NCI-H146 treated with DMSO at 0.1 percent for 48 hours (cell line): ENCODE results near the gene TSC22D4.
A peak's percentile ranks its signal among the peaks of the same experiment; 100 is the strongest.
"Not testable (repeated sequence)": the region's sequence is repeated elsewhere in the genome, so short reads cannot be mapped to it uniquely, and the experiment has no call there.

ENCODE experiments used
- DNase-seq: peaks from one replicate; lab custom pipeline; 2025; ENCODE audit not compliant: unreplicated experiment; lab: John Stamatoyannopoulos, UW

The TSC22D4 gene

DNA sequence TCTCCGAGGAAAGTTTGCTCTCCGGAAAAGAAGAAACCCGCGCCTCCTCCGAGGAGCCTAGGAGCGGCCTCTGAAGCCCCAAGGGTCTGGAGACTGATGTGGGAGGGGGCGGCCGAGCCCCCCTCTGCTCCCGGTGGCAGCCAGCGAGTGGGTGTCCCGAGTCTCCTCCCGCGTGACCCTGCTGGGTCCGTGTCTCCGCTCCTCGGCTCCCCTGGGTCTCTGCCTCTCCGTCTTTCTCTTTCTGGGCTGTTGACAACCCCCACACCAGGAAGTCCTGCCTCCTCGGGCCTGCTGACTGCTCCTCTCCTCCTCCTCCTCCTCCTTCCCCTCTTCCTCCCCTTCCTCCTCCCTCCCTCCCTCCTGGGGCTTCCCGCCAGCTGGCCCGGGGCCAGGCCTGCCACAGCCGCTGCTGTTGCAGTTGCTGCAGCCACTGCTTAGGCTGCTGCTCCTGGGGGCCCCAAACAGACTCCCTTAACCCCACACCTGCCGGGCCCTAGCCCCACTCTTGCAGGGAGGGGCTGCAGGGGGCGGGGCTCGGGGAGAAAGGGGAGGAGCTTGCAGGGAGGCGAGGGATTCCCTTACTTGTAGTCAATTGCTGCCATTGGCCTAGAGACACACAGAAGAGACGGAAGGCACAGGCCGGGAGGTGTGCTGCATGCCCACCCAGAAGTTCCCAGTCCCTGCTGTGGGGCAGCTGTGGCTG lies at the start of gene TSC22D4:
TSC22D4 (minus strand) TSS at position 257 of the 703 bp plus-strand sequence. CDS start 1,176 bp downstream, outside the sequence.
- peak; percentile 76 for DNase-seq

DNA sequence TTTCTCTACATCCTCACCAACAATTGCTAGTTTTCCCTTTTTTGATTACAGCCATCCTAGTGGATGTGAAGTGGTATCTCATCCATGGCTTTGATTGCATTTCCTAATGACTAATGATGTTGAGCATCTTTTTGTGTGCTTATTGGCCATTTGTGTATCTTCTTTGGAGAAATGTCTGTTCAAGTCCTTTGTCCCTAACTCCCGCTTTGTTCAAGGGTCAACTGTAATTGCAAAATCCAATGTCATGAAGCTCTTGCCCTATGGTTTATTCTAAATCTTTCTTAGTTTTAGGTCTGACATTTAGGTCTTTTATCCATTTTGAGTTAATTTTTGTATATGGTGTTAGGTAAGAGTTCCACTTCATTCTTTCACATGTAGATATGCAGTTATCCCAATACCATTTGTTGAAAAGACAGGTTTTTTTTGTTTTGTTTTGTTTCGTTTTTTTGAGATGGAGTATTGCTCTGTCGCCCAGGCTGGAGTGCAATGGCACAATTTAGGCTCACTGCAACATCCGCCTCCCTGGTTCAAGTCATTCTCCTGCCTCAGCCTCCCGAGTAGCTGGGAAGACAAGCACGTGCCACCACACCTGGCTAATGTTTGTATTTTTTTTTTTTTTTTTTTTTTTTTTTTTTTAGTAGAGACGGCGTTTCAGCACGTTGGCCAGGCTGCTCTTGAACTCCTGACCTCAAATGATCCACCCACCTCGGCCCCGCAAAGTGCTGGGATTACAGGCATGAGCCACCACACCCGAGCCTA lies 49.3 kb upstream of the TSC22D4 start:
- not testable (repeated sequence) for DNase-seq

DNA sequence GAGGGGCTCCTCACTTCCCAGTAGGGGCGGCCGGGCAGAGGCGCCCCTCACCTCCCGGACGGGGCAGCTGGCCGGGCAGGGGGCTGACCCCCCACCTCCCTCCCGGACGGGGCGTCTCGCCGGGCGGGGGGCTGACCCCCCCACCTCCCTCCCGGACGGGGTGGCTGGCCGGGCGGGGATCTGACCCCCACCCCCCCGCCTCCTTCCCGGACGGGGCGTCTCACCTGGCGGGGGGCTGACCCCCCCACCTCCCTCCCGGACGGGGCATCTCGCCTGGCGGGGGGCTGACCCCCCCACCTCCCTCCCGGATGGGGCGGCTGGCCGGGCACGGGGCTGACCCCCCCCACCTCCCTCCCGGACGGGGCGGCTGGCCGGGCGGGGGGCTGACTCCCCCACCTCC lies 44.2 kb upstream of the TSC22D4 start:
- DNase-seq, result not testable (repeated sequence)

DNA sequence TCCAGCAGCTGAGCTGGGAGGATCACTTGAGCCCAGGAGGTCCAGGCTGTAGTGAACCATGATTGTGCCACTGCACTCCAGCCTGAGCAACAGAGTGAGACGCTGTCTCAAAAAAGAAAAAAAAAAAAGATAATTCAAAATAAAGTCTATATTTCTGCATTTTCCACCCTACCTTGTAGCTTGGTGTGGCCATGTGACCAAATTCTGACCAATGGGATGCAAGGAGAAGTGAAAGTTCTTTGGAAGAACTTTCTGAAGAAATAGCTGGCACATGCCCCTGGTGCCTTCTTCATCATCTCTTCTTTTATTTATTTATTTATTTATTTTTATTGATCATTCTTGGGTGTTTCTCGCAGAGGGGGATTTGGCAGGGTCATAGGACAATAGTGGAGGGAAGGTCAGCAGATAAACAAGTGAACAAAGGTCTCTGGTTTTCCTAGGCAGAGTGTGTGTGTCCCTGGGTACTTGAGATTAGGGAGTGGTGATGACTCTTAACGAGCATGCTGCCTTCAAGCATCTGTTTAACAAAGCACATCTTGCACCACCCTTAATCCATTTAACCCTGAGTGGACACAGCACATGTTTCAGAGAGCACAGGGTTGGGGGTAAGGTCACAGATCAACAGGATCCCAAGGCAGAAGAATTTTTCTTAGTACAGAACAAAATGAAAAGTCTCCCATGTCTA lies 43.0 kb upstream of the TSC22D4 start:
- not testable (repeated sequence) for DNase-seq

DNA sequence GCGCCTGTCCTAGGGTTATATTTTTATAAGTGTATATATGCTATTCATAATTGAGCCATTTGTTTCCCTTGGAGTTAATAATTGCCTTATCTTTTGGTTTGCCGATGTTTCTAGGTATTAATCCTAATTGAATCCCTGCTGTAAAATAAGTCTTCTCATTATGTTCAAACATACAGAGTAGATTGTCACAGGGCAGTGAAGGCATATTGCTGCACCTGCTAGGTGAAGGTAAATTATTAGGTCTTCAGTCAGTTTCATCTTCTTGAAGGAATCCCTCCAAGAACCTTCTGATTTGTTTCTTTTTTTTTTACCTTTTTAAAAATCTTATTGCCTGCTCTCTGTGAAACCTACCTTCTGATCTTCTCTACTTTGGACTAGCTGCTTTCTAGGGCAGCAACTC lies 42.1 kb upstream of the TSC22D4 start:
- DNase-seq, result no peak

DNA sequence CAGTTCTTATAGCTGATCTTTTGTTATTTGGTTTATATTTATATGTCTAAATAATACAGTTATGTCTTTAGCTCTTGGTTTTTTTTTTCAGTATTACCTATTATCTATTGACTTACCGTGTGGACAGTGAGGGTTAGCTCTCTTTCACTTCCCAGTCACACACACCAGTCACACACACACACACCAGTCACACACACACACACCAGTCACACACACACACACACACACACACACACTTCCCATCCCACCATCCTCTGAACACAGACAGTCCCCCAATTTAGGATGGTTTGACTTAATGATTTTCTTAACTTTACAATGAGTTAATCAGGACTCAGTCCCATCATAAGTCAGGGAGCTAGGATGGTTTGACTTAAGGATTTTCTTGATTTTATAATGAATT lies 41.1 kb upstream of the TSC22D4 start:
- no peak for DNase-seq

DNA sequence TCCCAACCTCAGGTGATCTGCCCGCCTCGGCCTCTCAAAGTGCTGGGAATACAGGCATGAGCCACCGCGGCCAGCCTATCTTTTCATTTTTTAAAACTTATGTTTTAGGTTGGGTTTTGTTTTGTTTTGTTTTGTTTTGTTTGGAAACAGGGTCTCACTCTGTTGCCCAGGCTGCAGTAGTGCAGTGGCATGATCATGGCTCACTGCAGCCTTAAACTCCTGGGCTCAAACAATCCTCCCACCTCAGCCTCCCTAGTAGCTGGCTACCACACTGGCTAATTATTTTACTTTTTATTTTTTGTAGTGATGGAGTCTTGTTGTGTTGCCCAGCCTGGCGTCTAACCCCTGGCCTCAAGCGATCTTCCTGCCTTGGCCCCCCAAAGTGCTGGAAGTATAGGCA lies 40.6 kb upstream of the TSC22D4 start:
- no peak for DNase-seq

DNA sequence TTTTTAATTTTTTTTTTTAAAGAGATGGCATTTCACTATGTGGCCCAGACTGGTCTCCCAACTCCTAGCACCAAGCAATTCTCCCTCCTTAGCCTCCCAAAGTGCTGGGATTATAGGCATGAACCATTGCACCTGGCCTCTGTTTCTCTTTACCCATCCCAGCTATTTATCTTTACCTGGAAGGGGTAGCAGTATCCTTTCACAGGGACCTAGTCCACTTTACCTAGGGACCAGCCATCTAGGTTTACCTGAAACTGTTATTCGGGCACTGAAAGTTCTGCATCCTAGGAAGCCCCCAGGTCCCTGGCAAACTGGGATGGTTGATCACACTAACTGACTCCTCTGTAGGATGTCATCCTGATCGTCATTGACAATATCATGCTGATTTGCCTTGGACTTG lies 38.3 kb upstream of the TSC22D4 start:
- DNase-seq, result no peak

DNA sequence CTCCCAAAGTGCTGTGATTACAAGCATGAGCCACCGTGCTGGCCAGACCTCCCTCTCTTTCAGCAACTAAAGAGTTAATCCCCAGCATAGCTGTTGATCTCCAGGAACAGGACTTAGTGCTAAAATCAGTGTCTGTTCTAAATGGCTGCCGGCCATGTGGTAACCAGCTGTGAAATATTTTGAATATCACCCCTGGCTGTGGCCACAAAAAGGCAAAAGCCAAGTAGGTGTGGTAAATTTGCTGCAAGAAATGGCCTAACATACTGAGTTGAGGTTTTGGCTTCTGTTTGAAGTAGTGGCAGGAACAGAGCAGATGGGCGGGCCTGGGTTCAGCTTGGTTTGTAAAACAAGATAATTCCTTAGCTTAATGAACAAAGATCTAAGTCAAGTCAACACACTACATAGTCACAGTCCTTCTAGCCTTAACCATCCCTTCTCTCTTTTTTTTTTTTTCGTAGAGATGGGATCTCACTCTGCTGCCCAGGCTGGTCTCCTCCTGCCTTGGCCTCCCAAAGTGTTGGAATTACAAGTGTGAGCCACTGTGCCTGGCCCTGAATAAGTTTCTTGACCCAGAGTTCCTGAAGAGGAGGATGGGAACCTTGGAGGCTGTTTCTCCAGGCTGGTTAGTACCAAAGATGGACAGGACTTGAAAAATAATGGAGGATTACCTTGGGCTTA lies 37.3 kb upstream of the TSC22D4 start:
- no peak for DNase-seq

DNA sequence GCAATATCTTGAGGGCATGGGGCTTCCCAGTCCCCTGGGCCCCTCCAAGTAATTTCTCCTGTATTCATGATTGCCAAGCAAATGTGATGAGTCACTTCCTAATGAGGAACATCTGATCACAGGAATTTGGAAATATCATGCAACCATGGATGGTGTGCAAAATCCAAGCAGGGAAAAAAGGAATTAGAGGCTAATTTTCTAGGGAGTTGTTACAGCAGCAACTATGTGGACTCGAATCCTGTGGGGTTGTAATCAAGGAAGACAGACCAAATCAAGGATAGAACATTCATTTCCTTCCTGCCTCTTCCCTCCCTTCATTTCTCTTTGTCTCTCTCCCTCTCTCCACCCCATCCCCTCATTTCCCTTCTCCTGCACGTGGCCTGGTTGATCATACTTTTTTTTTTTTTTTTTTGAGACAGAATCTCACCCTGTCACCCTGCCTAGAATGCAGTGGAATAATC lies 36.1 kb upstream of the TSC22D4 start:
- no peak for DNase-seq

DNA sequence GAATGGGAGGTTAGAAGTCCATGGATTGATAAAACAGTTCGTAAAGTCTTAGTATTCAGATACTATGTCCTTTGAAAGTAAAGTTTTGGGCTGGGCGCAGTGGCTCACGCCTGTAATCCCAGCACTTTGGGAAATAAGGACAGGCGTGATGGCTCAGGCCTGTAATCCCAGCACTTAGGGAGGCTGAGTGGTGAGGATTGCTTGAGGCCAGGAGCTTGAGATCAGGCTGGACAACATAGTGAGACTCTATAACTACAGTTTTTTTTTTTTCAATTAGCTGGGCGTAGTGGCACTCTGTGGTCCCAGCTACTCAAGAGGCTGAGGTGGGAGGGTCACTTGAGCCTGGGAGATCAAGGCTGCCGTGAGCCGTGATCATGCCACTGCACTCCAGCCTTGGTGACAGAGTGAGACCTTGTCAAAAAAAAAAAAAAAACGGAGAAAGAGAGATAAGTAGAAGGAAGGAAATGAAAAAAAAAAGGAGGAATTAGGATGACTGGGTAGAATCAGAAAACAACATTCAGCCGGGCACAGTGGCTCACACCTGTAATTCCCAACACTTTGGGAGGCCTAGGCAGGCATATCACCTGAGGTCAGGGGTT lies 34.3 kb upstream of the TSC22D4 start:
- DNase-seq, result no peak

DNA sequence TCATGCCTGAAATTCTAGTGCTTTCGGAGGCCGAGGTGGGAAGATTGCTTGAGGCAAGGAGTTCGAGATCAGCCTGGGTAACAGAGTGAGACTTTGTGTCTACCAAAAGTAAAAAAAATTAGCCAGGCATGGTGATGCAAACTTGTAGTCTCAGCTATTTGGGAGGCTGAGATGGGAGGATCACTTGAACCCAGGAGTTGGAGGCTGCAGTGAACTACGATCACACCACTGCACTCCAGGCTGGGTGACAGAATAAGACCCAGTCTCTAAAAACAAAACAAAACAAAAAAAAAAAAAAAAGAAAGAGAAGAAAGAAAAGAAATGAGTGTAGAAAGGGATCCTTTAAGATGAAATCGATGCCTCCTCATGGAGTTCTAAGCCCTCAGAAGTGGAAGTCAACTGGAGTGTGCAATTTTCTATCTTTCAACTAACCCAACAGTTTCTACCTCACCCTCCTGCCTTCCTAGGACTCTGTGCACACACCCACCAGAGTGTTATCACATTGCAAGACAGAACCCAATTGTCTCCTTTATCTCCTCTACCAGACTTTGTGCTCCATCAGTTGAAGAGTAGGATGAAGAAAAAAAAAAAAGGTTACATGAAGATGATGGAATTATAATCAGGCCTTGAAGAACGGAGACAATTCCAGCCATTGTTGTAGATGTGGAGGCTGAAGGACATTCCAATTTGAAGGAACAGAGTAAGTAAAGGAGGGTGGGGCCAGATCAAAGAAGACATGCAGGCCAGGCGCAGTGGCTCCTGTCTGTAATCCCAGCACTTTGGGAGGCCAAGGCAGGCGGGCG lies 31.6 kb upstream of the TSC22D4 start:
- no peak for DNase-seq

DNA sequence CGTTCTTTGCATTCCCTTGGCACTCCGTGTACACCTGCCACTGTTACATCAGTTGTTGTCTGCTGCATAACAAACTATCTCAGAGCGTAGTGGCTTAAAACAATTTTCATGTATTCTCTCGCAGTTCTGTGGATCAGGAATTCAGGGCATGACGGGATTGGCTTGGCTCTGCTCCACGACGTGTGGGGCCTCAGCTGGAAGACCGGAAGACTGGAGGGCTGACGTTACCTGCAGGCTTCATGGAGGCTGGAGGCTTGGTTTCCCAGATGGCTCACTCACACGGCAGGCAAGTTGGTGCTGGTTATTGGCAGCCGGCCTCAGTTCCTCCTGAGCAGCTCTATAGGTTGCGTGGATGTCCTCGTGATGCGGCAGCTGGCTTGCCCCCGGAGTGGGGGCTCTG lies 30.2 kb upstream of the TSC22D4 start:
- DNase-seq, result no peak

DNA sequence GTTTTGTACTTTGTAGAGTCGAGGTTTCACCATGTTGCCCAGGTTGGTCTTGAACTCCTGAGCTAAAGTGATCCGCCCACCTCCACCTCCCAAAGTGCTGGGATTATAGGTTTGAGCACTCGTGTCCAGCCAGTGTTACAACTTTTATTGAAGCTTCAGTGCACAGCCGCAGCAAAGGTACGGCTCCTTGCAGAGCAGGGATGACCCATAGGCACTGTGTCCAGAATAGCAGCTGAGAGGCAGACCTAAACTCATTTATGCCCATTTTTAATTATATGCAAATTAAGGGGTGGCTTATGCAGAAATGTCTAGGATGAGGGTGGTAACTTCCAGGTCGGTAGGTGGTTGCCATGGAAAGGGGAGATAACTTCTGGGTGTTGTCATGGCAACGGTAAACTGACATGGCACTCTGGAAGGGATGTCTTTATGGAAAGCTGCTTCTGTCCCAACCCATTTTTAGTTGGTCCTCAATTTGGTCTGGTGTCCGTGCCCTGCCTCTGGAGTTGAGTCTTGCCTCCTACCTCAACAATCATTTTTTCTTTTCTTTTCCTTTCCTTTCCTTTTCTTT lies 27.4 kb upstream of the TSC22D4 start:
- DNase-seq, result no peak

DNA sequence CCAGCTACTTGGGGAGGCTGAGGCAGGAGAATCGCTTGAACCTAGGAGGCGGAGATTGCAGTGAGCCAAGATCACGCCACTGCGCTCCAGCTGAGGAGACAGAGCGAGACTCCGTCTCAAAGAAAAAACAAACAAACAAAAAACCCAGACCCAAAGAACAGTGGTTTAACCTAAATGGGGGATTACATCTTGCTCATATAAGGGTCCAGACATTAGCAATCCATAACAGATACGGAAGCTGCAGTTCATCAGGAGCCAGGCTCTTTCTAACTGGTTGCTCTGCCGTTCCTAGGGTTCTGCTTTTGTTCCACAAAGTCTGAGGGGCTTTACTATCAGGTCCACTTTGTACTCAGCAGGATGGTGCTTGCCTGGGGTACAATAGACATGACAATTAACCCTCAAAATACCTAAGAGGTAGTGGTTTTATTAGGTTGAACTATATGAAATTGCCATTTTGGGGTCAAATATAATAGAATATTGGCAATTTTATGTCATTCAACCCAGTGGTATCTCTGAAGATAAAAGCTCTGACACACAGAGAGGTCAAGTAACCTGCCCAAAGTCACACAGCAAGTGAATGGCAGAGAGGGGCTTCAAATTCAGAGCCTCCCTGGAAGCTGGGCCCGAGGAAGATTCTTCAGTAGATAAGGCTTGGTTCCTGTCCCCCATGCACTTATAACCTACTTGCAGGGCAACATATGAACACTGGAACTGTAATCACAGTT lies 26.0 kb upstream of the TSC22D4 start:
- DNase-seq, result no peak

DNA sequence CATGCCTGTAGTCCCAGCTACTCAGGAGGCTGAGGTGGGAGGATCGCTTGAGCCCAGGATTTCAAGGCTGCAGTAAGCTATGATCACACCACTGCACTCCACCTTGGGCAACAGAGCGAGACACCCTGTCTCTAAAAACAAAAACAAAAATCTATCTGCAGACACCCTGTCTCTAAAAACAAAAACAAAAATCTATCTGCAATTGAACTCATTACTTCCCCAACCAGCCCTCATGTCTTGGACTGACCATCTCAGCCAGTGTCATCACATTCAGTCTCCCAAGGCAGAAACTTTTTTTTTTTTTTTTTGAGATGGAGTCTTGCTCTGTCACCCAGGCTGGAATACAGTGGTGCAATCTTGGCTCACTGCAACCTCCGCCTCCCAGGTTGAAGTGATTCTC lies 25.0 kb upstream of the TSC22D4 start:
- DNase-seq, result not testable (repeated sequence)

DNA sequence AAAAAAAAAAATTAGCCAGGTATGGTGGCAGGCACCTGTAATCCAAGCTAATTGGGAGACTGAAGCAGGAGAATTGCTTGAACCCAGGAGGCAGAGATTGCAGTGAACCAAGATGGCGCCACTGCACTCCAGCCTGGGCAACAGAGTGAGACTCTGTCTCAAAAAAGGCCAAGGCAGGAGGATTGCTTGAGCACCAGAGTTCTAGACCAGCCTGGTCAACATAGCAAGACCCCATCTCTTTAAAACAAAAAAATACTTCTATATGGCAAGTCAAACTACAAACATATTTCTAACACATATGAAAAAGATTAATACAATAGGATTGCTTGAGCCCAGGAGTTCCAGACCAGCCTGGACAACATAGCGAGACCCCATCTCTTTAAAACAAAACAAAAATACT lies 21.7 kb upstream of the TSC22D4 start:
- not testable (repeated sequence) for DNase-seq

DNA sequence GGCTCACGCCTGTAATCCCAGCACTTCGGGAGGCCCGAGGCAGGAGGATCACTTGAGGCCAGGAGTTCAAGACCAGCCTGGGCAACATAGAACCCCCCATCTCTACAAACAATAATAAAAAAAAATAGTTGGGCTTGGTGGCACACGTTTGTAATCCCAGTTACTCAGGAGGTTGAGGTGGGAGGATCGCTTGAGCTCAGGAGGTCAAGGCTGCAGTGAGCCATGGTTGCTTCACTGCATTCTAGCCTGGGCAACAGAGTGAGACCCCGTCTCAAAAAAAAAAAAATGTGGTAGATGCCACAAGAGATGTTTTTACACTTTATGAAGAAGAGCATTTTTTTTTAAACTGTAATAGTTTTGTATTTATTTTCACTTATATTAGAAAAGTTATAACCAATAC lies 17.5 kb upstream of the TSC22D4 start:
- no peak for DNase-seq
